Peyer's patch (tissue), 4 donors: ENCODE results near the gene MAEA. TPM values are rescaled to one million over a fixed set of nuclear protein-coding genes. Genes with fewer than 3 reads are reported as not detected.

Experiments used
- DNase-seq, 3 donors: peaks; one replicate each; pipeline ENCODE4 v3.0.0-alpha.2; 2017 to 2019
- H3K27ac ChIP-seq, 4 donors: fragments of 200-600 bp; sonication (generic); one replicate each; pipeline ENCODE4 v1.5.1; 2016 to 2019
- H3K27me3 ChIP-seq, 2 donors: fragments of 200-600 bp; sonication (generic); one replicate each; pipeline ENCODE4 v1.5.1; 2019
- H3K36me3 ChIP-seq, 3 donors: fragments of 200-600 bp; sonication (generic); one replicate each; pipeline ENCODE4 v1.5.1; 2016 to 2019
- H3K4me1 ChIP-seq, 4 donors: fragments of 200-600 bp; sonication (generic); one replicate each; pipeline ENCODE4 v1.5.1; 2016 to 2019
- H3K4me3 ChIP-seq, 4 donors: fragments of 200-600 bp; sonication (generic); 1 replicate in 3 of 4; 2 replicates in 1 of 4; pipeline ENCODE4 v1.5.1; 2016 to 2019; ENCODE audit warnings: mild to moderate bottlenecking in 1 of 4
- H3K9me3 ChIP-seq, 4 donors: fragments of 200-600 bp; sonication (generic); one replicate each; pipeline ENCODE4 v1.5.1; 2016 to 2019; ENCODE audit warnings: mild to moderate bottlenecking in 1 of 4
- POLR2A ChIP-seq, 2 donors: fragments of 450-650 bp; IDR thresholded peaks; one replicate each; pipeline ENCODE4 v1.5.1; 2017; ENCODE audit warnings: antibody characterized with exemption in 2 of 2, mild to moderate bottlenecking in 2 of 2, moderate library complexity in 2 of 2
- total RNA-seq, 4 donors: library from RNA; depleted of rRNA; stranded (reverse); fragments of >200 nt; gene quantifications; one replicate each; pipeline ENCODE4 v1.1.0, GENCODE V29; 2016
- TF ChIP-seq, protein P1 (sequence below), 6 experiments: fragments of 450-650 bp in 4 of 6; fragments of 200-600 bp in 2 of 6; sonication (generic) in 1 of 6; IDR thresholded peaks; one replicate each; pipeline ENCODE4 v1.5.1; 2017 to 2019; ENCODE audit warnings: antibody characterized with exemption in 6 of 6, mild to moderate bottlenecking in 3 of 6, moderate library complexity in 1 of 6

MAEA gene
- total RNA-seq, 4 donors from 2014 or later, result 112 to 200 (median 143) TPM

DNA sequence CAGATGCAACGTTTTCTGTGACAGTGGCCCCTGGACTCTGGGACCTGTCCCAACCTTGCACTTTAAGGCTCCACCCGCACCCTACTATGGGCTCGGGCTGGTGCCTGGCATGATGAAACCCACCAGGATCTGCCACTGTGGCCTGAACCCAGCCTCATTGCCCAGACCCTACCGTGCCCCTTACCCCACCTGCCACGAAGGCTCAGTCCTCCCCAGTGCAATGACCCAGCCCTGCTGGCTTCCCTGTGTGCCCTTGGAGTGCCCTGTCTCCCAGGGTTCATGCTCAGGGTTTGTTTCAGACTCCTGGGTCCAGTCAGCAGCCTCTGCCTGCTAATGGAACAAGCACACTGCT, 60.5 kb downstream of the MAEA start:
- Histone ChIP-seq H3K4me1 (peaks cover 0 to 29% (median 5%) of the 10 kb centered on the region in 4 donors), H3K9me3 (no peaks in the 10 kb centered on the region), H3K4me3 (no peak overlapping the region), H3K36me3 (peaks cover 0 to 32% (median 0%) of the 10 kb centered on the region in 3 donors), H3K27ac (no peak overlapping the region), H3K27me3 (no peaks in the 10 kb centered on the region)
- DNase-seq, result no peak
- no peak for TF ChIP-seq POLR2A (IDR thresholded peaks at IDR 0.05)
- TF ChIP-seq, protein P1, sequence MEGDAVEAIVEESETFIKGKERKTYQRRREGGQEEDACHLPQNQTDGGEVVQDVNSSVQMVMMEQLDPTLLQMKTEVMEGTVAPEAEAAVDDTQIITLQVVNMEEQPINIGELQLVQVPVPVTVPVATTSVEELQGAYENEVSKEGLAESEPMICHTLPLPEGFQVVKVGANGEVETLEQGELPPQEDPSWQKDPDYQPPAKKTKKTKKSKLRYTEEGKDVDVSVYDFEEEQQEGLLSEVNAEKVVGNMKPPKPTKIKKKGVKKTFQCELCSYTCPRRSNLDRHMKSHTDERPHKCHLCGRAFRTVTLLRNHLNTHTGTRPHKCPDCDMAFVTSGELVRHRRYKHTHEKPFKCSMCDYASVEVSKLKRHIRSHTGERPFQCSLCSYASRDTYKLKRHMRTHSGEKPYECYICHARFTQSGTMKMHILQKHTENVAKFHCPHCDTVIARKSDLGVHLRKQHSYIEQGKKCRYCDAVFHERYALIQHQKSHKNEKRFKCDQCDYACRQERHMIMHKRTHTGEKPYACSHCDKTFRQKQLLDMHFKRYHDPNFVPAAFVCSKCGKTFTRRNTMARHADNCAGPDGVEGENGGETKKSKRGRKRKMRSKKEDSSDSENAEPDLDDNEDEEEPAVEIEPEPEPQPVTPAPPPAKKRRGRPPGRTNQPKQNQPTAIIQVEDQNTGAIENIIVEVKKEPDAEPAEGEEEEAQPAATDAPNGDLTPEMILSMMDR (IDR thresholded peaks at IDR 0.05), result no peak

DNA sequence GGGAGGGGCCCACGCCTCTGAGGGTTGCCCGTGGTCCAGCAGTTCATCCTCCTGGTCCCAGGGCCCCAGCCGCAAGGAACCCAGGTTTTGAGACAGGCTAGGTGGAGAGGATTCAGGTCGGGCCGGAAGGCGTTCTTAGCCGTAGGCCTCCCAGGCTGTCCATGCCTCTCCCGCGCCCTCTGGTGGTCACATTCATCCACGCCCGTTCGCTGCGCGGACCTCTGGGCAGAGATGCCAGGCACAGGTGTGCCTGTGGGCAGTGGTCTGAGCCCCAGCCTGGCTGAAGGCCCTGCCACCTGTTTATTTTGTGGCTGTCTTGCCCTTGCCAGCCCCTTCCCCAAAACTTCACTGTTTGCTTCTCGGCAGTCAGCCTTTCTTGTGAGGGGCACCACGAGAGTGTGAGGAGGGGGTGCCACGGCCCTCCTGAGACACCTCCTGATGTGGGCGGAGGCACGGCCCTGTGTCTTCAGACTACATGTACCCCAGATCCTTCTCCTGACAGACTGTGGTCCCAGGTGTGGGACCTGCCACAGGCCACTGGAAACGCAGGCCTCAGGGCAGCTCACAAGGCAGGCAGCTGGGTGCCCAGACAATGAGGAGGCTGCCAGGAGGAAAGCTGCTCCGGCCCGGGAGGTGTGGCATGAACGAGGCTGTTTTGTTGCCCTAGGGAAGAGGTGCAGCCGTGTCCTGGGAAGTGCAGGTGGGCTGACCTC, 62.3 kb downstream of the MAEA start:
- peak; percentile 91 to 96 (median 91) for DNase-seq
- no peaks in the 10 kb centered on the region for H3K27me3 ChIP-seq
- H3K9me3 ChIP-seq, result no peaks in the 10 kb centered on the region
- peaks cover 0 to 21% (median 5%) of the 10 kb centered on the region in 4 donors for H3K4me1 ChIP-seq
- TF ChIP-seq, protein P1 (IDR thresholded peaks at IDR 0.05), result peak; percentile 89 to 97 (median 90)
- TF ChIP-seq POLR2A (IDR thresholded peaks at IDR 0.05), result no peak
- no peak overlapping the region for H3K27ac ChIP-seq
- no peak overlapping the region for H3K4me3 ChIP-seq
- peaks cover 0 to 48% (median 0%) of the 10 kb centered on the region in 3 donors for H3K36me3 ChIP-seq

DNA sequence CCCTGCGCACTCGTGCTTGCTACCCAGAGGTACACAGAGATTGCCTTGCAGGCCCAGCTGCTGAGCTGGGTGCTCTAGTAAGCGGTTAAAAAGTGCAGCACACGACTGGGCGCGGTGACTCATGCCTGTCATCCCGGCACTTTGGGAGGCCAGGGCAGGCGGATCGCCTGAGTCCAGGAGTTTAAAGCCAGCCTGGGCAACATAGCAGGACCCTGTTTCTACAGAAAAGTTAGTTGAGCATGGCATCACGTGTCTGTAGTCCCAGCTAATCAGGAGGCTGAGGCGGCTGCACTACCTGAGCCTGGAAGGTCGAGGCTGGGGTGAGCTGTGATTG, 62.8 kb downstream of the MAEA start:
- Histone ChIP-seq H3K27ac (no peak overlapping the region), H3K9me3 (no peaks in the 10 kb centered on the region), H3K4me1 (peaks cover 0 to 21% (median 5%) of the 10 kb centered on the region in 4 donors), H3K36me3 (peaks cover 0 to 53% (median 0%) of the 10 kb centered on the region in 3 donors), H3K4me3 (no peak overlapping the region), H3K27me3 (no peaks in the 10 kb centered on the region)
- TF ChIP-seq, protein P1 (IDR thresholded peaks at IDR 0.05), result no peak
- TF ChIP-seq POLR2A (IDR thresholded peaks at IDR 0.05), result no peak
- no peak for DNase-seq

DNA sequence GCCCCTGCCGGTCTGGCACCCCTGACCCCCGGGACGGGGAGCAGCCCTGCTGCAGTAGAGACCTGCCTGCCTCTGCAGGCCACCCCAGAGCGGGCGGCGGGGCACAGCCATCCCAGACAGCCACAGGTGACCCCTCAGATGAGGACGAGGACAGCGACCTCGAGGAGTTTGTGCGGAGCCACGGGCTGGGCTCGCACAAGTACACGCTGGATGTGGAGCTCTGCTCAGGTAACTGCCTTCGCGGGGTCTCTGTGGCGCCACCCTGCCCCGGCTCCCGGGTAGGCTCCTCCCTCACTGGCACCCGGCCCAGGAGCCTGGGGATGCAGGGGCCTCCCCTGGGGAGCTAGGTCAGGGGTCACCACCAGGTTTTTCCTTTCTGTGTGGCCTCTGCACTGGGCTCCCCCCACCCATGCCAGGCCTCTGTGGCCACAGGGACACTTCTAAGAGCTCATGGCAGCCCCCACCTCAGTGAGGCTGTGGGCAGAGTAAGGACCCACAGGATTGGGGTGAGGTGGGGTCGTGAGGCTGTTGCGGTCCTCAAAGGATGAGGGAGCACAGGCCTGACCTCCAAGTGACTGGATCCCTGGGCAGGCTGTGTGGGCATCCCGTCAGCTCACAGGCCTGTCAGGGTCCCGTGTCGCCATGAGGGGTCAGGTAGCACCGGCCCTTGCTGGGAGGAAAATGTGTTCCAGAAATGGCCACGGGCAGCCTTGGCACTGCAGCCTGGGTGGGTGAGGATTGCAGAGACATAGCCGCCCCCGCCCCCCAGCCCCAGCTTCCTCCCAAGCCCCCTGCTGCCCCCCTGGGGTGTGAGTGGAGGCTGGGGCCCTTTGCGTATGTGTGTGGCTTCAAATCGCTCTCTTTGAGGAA, 63.7 kb downstream of the MAEA start:
- TF ChIP-seq POLR2A (IDR thresholded peaks at IDR 0.05), result no peak
- TF ChIP-seq, protein P1 (IDR thresholded peaks at IDR 0.05), result no peak
- Histone ChIP-seq H3K27ac (no peak overlapping the region), H3K27me3 (no peaks in the 10 kb centered on the region), H3K4me1 (peaks cover 0 to 13% (median 0%) of the 10 kb centered on the region in 4 donors), H3K9me3 (no peaks in the 10 kb centered on the region), H3K4me3 (no peak overlapping the region), H3K36me3 (peaks cover 0 to 62% (median 0%) of the 10 kb centered on the region in 3 donors)
- DNase-seq, result no peak

DNA sequence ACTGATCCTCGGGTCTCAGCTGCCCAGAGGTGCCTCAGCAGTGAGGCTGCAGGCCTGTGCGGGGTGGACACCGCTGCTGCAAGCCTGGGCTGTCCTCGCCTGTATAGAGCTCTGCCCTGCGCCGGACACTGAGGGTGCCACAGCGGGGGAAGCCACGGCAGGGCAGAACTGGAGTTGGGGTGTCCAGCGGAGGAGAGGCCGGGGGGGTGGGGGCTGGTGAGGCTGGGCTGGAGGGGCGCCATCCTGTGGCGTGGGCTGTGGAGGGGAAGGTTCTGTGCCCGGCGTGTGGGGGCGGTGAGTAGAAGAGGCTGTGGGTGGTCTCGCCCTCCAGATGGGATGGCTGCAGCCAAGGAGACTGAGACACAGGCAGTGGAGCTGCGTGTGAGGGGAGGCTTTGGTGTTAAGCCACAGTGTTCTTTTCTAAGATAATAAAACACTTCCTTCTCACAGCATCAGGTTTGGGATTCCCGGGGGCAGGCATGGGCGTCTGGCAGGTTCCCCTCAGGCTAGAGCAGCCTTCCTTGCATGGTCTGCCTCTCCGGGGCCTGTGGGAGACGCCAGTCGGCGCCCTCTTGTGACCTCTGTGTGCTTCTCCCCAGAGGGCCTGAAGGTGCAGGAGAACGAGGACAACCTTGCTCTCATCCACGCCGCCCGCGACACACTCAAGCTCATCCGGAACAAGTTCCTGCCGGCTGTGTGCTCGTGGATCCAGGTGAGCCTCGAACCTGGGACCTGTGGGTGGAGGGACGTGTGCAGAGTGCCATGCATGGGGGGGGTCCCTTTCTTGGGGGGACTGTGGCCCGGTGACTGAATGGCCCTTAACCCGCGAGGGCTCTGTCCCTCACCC, 64.7 kb downstream of the MAEA start:
- peaks cover 0 to 3% (median 0%) of the 10 kb centered on the region in 4 donors for H3K4me1 ChIP-seq
- no peak for DNase-seq
- no peak overlapping the region for H3K4me3 ChIP-seq
- H3K27ac ChIP-seq, result no peak overlapping the region
- no peaks in the 10 kb centered on the region for H3K9me3 ChIP-seq
- TF ChIP-seq, protein P1 (IDR thresholded peaks at IDR 0.05), result no peak
- no peak for TF ChIP-seq POLR2A (IDR thresholded peaks at IDR 0.05)
- peaks cover 0 to 64% (median 0%) of the 10 kb centered on the region in 3 donors for H3K36me3 ChIP-seq
- no peaks in the 10 kb centered on the region for H3K27me3 ChIP-seq
